T-helper 1 cell treated with Interleukin-12 subunit alpha and Interleukin-12 subunit beta and Interleukin-4 antibody, amounts not matched to agents 30 μg/mL and 1 μg/mL, for 36 hours (primary cell): ENCODE data around the gene ACADS.
A peak's percentile ranks its signal among the peaks of the same experiment; 100 is the strongest.

Experiments
- H3K27ac Mint-ChIP-seq: one replicate; pipeline ENCODE4 v1.8.0; 2021; ENCODE audit warnings: mild to moderate bottlenecking, mixed read lengths
- H3K27me3 Mint-ChIP-seq: one replicate; pipeline ENCODE4 v1.8.0; 2021; ENCODE audit warnings: low read depth, mixed read lengths
- H3K36me3 Mint-ChIP-seq: one replicate; pipeline ENCODE4 v1.8.0; 2021; ENCODE audit warnings: low read depth, mixed read lengths
- H3K4me1 Mint-ChIP-seq: one replicate; pipeline ENCODE4 v1.8.0; 2021; ENCODE audit warnings: low read depth, mixed read lengths
- H3K4me3 Mint-ChIP-seq: one replicate; pipeline ENCODE4 v1.8.0; 2021; ENCODE audit warnings: mild to moderate bottlenecking, moderate library complexity, mixed read lengths
- H3K9me3 Mint-ChIP-seq: one replicate; pipeline ENCODE4 v1.8.0; 2021; ENCODE audit warnings: mixed read lengths

Gene ACADS

DNA sequence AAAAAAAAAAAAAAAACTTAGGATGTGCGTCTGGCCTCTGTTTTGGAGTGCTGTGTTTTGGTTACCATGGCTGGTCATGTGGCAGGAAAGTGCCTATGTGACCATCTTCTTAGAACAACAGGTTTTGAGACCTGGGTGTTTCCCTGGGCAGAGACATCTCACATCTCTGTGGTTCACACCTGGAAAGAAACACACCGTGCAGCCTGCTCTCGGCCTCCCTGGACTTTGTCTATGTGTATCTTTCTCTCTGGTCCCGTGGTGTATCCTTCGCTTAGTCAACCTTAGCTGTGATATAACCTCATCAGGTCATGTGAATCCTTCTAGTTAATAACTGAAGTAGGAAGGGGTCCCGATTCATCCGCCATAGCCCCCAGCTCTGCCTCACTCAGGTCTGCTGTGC, 22.6 kb downstream of the ACADS start:
- Mint-ChIP-seq H3K9me3 (no peaks in the 10 kb centered on the region), H3K27me3 (peaks cover 4% of the 10 kb centered on the region), H3K36me3 (no peaks in the 10 kb centered on the region), H3K4me3 (no peak overlapping the region), H3K27ac (no peak overlapping the region), H3K4me1 (no peaks in the 10 kb centered on the region)

DNA sequence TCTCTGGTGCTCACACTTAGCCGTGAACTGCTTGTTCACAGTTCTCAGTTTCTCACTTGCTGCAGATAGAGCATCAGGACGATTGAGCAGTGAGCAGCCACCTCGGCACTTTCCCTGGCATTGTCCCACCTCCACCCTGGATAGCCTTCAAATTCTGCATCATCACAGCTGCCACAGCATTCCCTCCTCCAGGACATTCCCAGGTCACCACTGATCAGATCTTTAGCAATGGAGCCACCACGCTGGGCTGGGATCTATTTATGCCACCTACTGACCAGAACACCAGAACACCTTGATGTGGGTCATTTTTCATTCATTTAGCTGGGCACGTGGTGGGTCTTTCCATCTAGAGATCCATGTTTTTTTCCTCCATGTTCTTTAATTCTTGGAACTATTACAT, 23.6 kb downstream of the ACADS start:
- H3K36me3 Mint-ChIP-seq, result no peaks in the 10 kb centered on the region
- peaks cover 4% of the 10 kb centered on the region for H3K9me3 Mint-ChIP-seq
- peaks cover 7% of the 10 kb centered on the region for H3K27me3 Mint-ChIP-seq
- H3K27ac Mint-ChIP-seq, result no peak overlapping the region
- no peak overlapping the region for H3K4me3 Mint-ChIP-seq
- no peaks in the 10 kb centered on the region for H3K4me1 Mint-ChIP-seq

DNA sequence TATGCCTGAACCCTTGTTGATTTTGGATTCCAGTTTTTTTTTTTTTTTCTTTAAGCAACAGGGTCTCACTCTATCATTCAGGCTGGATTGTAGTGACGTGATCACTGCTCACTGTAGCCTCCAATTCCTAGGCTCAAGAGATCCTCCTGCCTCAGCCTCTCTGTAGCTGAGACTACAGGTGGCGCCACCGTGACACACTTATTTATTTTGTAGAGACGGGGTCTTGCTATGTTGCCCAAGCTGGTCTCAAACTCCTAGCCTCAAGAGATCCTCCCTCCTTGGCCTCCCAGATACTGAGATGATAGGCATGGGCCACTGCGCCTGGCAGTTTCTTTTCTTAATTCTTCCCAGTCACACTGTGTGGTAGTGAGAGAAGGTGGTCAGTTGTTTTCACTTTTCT, 25.2 kb downstream of the ACADS start:
- Mint-ChIP-seq H3K27me3 (peaks cover 7% of the 10 kb centered on the region), H3K27ac (no peak overlapping the region), H3K4me3 (no peak overlapping the region), H3K4me1 (no peaks in the 10 kb centered on the region), H3K36me3 (no peaks in the 10 kb centered on the region), H3K9me3 (peaks cover 10% of the 10 kb centered on the region)

DNA sequence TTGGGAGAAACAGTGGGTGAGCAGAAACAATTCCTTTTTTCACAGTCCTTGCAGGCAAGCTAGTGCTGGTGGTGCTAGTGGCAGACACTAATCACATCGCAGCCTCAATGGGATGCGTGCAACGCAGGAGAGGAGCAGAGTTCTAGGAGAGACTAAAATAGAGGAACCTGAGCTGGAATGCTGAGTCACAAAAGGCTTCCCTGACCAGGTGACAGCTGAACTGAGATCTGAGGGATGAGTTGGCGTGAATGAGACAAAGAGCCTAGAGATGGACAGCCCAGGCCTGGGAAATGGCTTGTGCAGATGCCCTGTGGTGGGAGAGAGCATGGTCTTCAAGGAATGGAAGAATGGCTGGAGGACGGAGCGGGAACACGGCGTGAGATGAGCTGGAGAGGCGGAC, 25.8 kb downstream of the ACADS start:
- Mint-ChIP-seq H3K9me3 (peaks cover 10% of the 10 kb centered on the region), H3K4me1 (no peaks in the 10 kb centered on the region), H3K27me3 (peaks cover 7% of the 10 kb centered on the region), H3K27ac (no peak overlapping the region), H3K4me3 (no peak overlapping the region), H3K36me3 (no peaks in the 10 kb centered on the region)

DNA sequence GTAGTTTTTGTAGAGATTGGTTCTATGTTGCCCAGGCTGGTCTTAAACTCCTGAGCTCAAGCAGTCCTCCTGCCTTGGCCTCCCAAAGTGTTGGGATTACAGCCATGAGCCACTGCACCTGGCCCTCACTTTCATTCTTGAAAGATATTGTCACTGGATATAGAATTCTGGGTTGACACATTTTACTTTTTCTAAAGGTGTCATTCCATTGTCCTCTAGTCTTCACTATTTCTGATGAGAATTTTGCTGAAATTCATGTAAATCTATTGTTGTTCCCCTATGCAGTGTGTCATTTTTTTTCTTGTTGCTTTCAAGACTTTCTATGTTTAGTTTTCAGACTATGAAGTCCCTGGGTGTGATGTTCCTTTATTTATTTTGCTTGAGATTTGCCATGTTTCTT, 29.2 kb downstream of the ACADS start:
- Mint-ChIP-seq H3K9me3 (peaks cover 10% of the 10 kb centered on the region), H3K27me3 (peaks cover 7% of the 10 kb centered on the region), H3K4me3 (no peak overlapping the region), H3K4me1 (no peaks in the 10 kb centered on the region), H3K36me3 (no peaks in the 10 kb centered on the region), H3K27ac (no peak overlapping the region)

DNA sequence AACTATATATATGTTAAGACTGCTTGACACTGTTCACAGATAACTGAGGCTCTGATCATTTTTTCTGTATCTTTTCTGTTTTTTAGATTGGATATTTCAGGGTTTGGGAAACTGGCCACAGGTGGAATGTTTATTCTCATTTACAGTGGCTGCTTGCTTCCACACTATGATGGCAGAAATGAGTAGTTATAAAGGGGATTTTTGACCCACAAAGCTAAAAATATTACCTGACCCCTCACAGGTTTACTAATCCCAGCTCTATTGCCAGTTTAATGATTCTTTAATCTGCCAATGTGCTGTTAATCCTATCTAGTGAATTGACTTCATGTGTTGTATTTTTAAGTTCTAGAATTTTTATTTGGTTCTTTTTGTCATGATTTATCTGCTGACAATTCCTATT, 29.6 kb downstream of the ACADS start:
- Mint-ChIP-seq H3K4me3 (no peak overlapping the region), H3K36me3 (no peaks in the 10 kb centered on the region), H3K27me3 (peaks cover 7% of the 10 kb centered on the region), H3K4me1 (peaks cover 2% of the 10 kb centered on the region), H3K9me3 (peaks cover 10% of the 10 kb centered on the region), H3K27ac (no peak overlapping the region)

DNA sequence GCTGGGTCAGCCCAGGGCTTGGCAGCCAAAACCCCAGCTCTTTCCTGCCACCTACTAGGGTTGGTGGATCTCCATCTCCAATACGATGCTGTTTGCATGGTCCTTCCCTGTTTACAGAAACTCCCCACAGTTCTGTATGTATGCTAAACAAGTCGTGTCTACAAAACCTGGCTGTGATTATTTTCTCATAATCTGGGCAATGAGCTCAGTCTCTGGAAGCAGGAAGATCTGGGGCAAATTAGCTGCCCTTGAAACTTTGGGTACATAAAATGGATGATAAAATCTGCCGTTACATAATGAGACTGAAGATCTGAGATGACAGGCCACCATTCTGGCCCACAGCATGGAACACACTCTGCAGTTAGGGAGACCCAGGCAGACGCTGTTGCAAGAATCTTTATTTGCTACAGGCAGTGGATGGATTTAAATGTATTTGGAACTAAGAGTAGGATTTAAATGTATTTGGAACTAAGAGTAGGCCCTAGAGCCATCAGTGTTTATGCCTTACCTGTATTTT, 31.7 kb downstream of the ACADS start:
- H3K36me3 Mint-ChIP-seq, result peaks cover 5% of the 10 kb centered on the region
- H3K4me3 Mint-ChIP-seq, result no peak overlapping the region
- peaks cover 3% of the 10 kb centered on the region for H3K27me3 Mint-ChIP-seq
- peaks cover 10% of the 10 kb centered on the region for H3K9me3 Mint-ChIP-seq
- peaks cover 2% of the 10 kb centered on the region for H3K4me1 Mint-ChIP-seq
- H3K27ac Mint-ChIP-seq, result no peak overlapping the region

DNA sequence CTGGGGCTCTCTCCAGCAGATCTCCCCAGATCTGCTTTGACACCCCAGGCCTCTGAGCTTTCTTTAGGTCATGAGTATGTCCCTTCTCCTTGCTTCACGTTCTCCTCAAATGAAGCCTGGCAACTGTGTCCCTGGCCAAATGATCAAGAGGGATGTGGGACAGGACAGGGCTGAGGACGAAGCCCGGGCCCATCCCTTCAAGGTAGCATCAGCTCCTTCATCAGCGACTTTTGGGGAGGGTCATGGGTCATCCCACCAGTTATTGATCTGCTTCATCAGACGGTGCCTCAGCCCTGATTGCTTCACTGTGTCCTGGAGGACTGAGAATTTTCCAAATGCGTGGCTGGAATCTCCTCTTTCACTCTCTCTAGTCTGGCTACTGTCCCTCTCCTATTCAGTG, 32.3 kb downstream of the ACADS start:
- peaks cover 2% of the 10 kb centered on the region for H3K4me1 Mint-ChIP-seq
- H3K36me3 Mint-ChIP-seq, result peaks cover 6% of the 10 kb centered on the region
- peaks cover 3% of the 10 kb centered on the region for H3K27me3 Mint-ChIP-seq
- no peak overlapping the region for H3K27ac Mint-ChIP-seq
- no peak overlapping the region for H3K4me3 Mint-ChIP-seq
- peaks cover 10% of the 10 kb centered on the region for H3K9me3 Mint-ChIP-seq

DNA sequence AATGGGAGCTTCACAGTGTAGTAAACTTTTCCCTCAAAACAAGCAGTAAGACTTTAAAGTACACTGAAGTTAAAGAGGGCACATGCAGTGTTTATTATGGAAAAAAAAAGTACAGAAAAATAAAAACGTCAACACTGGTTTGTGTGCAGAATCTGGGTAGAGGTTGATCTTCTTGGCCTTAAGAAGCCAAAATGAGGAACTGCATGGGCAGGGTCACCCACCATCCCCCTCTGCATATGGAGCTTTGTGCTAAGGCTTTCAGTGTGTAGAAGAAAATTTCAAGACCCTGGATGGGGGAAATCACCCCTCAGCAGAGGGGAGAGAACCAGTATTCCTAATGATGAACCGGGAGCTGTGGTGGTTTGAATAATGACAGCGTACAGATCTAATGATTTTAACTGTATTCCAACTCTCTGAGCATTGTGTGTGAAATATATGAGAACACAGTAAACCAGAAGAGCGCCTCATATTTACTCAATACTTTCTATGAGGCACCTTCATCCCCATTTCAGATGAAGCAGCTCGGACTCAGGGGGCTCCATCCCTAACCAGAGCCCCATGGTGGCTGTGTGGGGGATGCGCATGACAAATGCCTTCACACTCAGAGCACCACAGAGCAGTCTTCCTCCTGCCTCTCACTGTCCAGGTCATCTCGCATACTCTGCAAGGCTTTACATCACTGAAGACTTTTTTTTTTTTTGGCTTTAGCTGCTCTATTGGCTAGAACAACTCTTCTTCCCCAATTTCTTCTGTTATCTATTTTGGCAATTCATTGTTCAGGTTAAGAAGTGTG, 33.4 kb downstream of the ACADS start:
- no peaks in the 10 kb centered on the region for H3K27me3 Mint-ChIP-seq
- H3K9me3 Mint-ChIP-seq, result peaks cover 6% of the 10 kb centered on the region
- H3K36me3 Mint-ChIP-seq, result peaks cover 9% of the 10 kb centered on the region
- peaks cover 2% of the 10 kb centered on the region for H3K4me1 Mint-ChIP-seq
- H3K27ac Mint-ChIP-seq, result no peak overlapping the region
- no peak overlapping the region for H3K4me3 Mint-ChIP-seq

DNA sequence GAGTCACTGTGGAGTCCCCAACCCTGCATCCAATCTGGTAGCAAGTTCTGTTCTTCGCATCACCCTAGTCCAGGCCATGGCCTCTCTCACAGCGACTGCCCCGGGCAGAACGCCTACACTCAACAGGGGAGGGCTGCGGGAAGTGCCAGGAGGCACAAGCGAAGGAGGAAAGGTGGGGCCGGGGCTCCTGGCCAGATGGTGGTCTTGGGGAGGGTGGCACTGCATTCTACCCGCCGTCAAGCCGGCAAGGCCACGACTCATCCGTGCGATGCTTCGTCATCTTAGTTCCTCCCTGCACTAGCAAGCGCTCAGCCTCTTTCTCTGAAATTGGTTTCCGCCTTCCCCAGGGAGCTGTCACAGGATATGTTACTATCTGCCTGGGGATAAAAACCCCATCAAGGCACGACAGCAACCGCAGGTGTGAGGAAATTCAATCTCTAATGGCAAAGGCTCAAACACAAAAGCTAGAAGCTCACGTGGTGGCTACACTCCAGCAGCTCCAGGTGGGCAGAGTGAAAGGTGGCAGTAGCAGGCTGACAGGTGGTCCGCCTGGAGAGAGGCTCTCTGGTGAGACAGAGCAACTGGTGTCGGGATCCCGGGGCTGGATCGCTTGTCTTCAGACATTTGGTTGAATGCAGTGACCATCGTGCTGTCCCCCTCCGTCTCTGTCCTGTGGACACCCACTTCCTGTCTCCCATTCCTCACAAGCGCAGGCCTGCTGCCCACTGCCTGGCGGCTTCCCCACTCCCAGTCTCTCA, 34.1 kb downstream of the ACADS start:
- Mint-ChIP-seq H3K4me1 (peaks cover 2% of the 10 kb centered on the region), H3K27ac (peak overlapping the region; percentile 26), H3K4me3 (no peak overlapping the region), H3K27me3 (no peaks in the 10 kb centered on the region), H3K36me3 (peaks cover 12% of the 10 kb centered on the region), H3K9me3 (peaks cover 5% of the 10 kb centered on the region)

DNA sequence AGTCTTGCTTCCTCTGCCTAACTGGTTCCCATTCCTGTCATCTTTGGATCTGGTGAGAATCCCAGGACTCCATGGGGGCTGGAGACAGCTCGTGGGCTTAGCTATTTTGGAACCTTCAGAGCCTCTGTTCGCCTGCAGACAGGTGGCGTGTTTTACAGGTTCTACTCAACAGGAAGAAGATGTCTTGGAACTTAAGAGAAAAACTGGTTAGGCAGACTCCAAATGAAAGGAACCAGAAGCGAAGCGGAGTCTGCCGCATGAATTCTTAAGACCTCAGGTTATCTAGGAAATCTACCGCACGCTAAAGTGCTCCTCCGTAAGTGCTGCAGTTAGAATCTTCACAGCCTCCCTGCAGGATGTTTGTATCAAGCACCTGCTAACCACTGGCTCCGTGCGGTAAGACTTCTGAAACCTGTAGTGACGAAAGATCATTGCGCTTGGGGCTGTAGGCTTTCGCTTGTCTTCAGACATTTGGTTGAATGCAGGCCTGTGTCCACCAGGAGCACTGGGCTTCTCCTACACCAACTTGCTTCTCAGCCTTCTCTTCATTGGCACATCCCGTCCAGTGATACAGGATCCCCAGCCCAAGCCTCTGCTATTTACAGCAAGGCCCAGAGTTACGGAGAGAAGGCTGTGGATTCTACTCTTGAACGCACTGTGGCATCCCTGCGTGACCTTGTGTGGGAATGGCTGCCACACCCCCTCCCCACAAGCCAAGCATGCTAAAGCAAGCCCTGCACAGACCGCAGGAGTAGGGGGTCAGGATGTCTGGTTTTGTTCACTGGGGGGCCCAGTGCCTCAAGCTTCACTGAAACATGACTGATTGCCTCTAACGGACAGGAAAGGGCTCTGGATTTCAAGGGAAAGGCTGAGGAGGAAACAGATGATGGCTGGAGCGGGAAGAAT, 35.0 kb downstream of the ACADS start:
- Mint-ChIP-seq H3K36me3 (peaks cover 13% of the 10 kb centered on the region), H3K4me3 (no peak overlapping the region), H3K9me3 (no peaks in the 10 kb centered on the region), H3K4me1 (peaks cover 2% of the 10 kb centered on the region), H3K27me3 (no peaks in the 10 kb centered on the region), H3K27ac (peak overlapping the region; percentile 45)

DNA sequence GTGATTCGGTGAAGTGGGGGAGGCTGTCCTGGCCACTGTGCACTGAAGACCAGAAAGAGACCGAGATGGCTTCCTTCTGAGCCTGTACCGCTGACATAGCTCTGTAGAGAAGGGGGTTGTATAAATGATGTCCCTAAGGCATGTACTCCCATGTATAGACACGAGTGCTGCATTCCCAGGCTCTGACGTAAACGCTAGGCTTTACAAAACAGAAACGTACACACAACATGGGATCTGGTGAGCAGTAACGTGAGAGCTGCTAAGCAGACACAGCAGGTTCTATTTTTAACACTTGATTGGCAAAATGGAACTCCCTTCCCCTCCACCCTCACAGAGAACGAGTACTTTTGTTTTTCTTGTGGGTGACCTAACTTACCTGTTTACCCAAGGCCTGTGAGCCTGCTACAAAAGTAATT, 35.9 kb downstream of the ACADS start:
- H3K4me3 Mint-ChIP-seq, result no peak overlapping the region
- H3K36me3 Mint-ChIP-seq, result peaks cover 13% of the 10 kb centered on the region
- H3K27me3 Mint-ChIP-seq, result no peaks in the 10 kb centered on the region
- H3K4me1 Mint-ChIP-seq, result peaks cover 2% of the 10 kb centered on the region
- H3K27ac Mint-ChIP-seq, result no peak overlapping the region
- H3K9me3 Mint-ChIP-seq, result no peaks in the 10 kb centered on the region

DNA sequence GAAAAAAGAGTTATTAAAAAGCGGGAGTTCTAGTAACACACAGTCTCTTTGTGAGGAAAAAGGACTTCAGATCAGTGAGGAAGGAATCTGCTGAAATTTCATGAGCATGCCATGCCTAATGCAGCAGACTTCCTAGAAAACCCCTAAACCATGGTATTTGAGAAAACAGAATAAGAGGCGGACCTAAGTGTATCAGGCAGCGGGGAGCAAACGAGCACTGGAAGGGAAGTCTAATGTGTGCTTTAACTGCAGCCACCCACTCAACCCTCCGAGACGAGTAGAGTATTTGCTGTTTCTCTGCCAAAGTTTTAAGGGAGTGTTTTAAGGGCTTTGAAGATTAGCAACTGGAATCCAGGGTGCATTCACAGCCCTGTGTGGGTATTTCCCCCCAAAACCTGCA, 36.5 kb downstream of the ACADS start:
- peaks cover 2% of the 10 kb centered on the region for H3K4me1 Mint-ChIP-seq
- H3K27ac Mint-ChIP-seq, result no peak overlapping the region

DNA sequence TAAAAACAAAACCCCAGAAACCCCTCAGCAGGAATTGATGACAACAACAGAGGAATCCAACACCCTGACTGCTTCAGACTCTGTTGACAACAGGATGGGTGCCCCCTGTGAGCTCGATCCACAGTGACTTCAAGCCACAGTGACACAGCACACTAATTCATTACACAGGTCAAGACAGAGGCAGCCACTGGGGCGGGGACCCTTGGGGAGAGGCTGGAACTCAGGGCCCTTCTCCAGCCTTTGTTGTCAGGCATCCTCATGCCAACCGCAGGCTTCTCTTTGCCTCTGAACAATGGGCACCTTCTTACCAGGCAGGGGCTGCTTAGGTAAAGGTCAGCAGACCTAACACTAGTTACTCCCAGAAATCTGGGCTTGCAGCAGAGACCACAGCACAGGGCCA, 37.6 kb downstream of the ACADS start:
- H3K27ac Mint-ChIP-seq, result no peak overlapping the region
- H3K36me3 Mint-ChIP-seq, result peaks cover 18% of the 10 kb centered on the region
- peaks cover 2% of the 10 kb centered on the region for H3K4me1 Mint-ChIP-seq
- no peaks in the 10 kb centered on the region for H3K27me3 Mint-ChIP-seq
- no peak overlapping the region for H3K4me3 Mint-ChIP-seq
- no peaks in the 10 kb centered on the region for H3K9me3 Mint-ChIP-seq

More for the DNA sequence above, 36.5 kb downstream of the ACADS start:
- no peaks in the 10 kb centered on the region for H3K27me3 Mint-ChIP-seq
- H3K9me3 Mint-ChIP-seq, result no peaks in the 10 kb centered on the region
- peaks cover 18% of the 10 kb centered on the region for H3K36me3 Mint-ChIP-seq
- no peak overlapping the region for H3K4me3 Mint-ChIP-seq
